ENCODE measurements around the gene TEX2. TPM values are rescaled to one million over a fixed set of nuclear protein-coding genes. Genes with fewer than 3 reads are reported as not detected.
A peak's percentile ranks its signal among the peaks of the same experiment; 100 is the strongest.

The TEX2 gene
- total RNA-seq, 1 experiment from 2014 or later: 27.9 TPM

GRCh38 chr17:64236827-64237403 is 26.1 kb downstream of the TEX2 start:
- peaks cover 11% of the 10 kb centered on the region; the same call in 1 of the 2 replicates for H3K79me2 ChIP-seq (ENCODE audit: low read depth)
- H4K20me1 ChIP-seq (ENCODE audit: insufficient read depth): no peaks in the 10 kb centered on the region; the same call in 1 of the 2 replicates
- TF ChIP-seq CTCF (conservative IDR thresholded peaks at IDR 0.05): peak; percentile 56; the same call in 1 of the 2 replicates
- no peak for TF ChIP-seq EZH2 (IDR thresholded peaks at IDR 0.05; ENCODE audit: low read depth)
- BruUV-seq (replicated peaks): no TSS peak
- DNase-seq: no peak
- H3F3A ChIP-seq (ENCODE audit: insufficient read depth, low read depth): no peaks in the 10 kb centered on the region
- H2AFZ ChIP-seq: no peak overlapping the region
- H3K9me2 ChIP-seq (ENCODE audit: insufficient read depth): no peaks in the 10 kb centered on the region
- H3K9me3 ChIP-seq (ENCODE audit: insufficient read depth, low read depth): no peaks in the 10 kb centered on the region
- intact Hi-C loops (cut with micrococcal nuclease; ENCODE audit: unreplicated experiment): no loop called here
- H3K36me3 ChIP-seq (ENCODE audit: low read depth): no peaks in the 10 kb centered on the region
- 0 out of 2 replicates have a peak, but pooled peaks cover 5% of the 10 kb centered on the region for H3K4me1 ChIP-seq (replicated peaks; ENCODE audit: insufficient read depth)
- no peak overlapping the region for H3K27ac ChIP-seq
- no peak overlapping the region for H3K4me3 ChIP-seq
- CTCF ChIA-PET: no interaction called here
- POLR2A ChIA-PET (ENCODE audit: unreplicated experiment): no interaction called here
- H3K27me3 ChIP-seq (ENCODE audit: insufficient read depth, low read depth): no peaks in the 10 kb centered on the region
- no peak overlapping the region for H3K4me2 ChIP-seq

GRCh38 chr17:64234961-64235360 is 28.1 kb downstream of the TEX2 start:
- intact Hi-C loops (cut with micrococcal nuclease; ENCODE audit: unreplicated experiment): no loop called here
- POLR2A ChIA-PET (ENCODE audit: unreplicated experiment): no interaction called here
- no peaks in the 10 kb centered on the region for H3K9me3 ChIP-seq (ENCODE audit: insufficient read depth, low read depth)
- H3K27me3 ChIP-seq (ENCODE audit: insufficient read depth, low read depth): no peaks in the 10 kb centered on the region
- no peak for TF ChIP-seq CTCF (conservative IDR thresholded peaks at IDR 0.05)
- TF ChIP-seq EZH2 (IDR thresholded peaks at IDR 0.05; ENCODE audit: low read depth): no peak
- H3K4me2 ChIP-seq: no peak overlapping the region
- no peaks in the 10 kb centered on the region for H3K36me3 ChIP-seq (ENCODE audit: low read depth)
- H3K4me1 ChIP-seq (replicated peaks; ENCODE audit: insufficient read depth): peaks cover 16% of the 10 kb centered on the region
- H3K27ac ChIP-seq: no peak overlapping the region
- H2AFZ ChIP-seq: no peak overlapping the region
- H3F3A ChIP-seq (ENCODE audit: insufficient read depth, low read depth): peaks cover 11% of the 10 kb centered on the region
- no peak for DNase-seq
- no peak overlapping the region for H3K4me3 ChIP-seq
- H3K9me2 ChIP-seq (ENCODE audit: insufficient read depth): no peaks in the 10 kb centered on the region
- no TSS peak for BruUV-seq (replicated peaks)
- peaks cover 11% of the 10 kb centered on the region; the same call in 1 of the 2 replicates for H3K79me2 ChIP-seq (ENCODE audit: low read depth)
- CTCF ChIA-PET: no interaction called here
- no peaks in the 10 kb centered on the region; the same call in 1 of the 2 replicates for H4K20me1 ChIP-seq (ENCODE audit: insufficient read depth)

- Histone ChIP-seq H3K9me2 (ENCODE audit: insufficient read depth) (no peaks in the 10 kb centered on the region), H3K27me3 (ENCODE audit: insufficient read depth, low read depth) (no peaks in the 10 kb centered on the region), H4K20me1 (ENCODE audit: insufficient read depth) (no peaks in the 10 kb centered on the region; the same call in 1 of the 2 replicates), H3K79me2 (ENCODE audit: low read depth) (peaks cover 23% of the 10 kb centered on the region; the same call in 1 of the 2 replicates), H3K27ac (no peak overlapping the region), H3K4me1 (replicated peaks; ENCODE audit: insufficient read depth) (peaks cover 18% of the 10 kb centered on the region), H3K4me3 (no peak overlapping the region), H3K4me2 (no peak overlapping the region), H3F3A (ENCODE audit: insufficient read depth, low read depth) (peaks cover 12% of the 10 kb centered on the region), H2AFZ (no peak overlapping the region), H3K9me3 (ENCODE audit: insufficient read depth, low read depth) (no peaks in the 10 kb centered on the region), H3K36me3 (ENCODE audit: low read depth) (no peaks in the 10 kb centered on the region)
- no peak for TF ChIP-seq CTCF (conservative IDR thresholded peaks at IDR 0.05)
- TF ChIP-seq EZH2 (IDR thresholded peaks at IDR 0.05; ENCODE audit: low read depth): no peak
- no TSS peak for BruUV-seq (replicated peaks)
- ChIA-PET CTCF (interaction anchor here (0.6 kb wide), 1 partner anchor 50 kb away, joined by 3 read pairs; no protein-coding TSS in a partner anchor), POLR2A (ENCODE audit: unreplicated experiment) (interaction anchor here (0.6 to 0.7 kb wide), 2 partner anchors 97 to 99 kb away, joined by 3 read pairs; no protein-coding TSS in a partner anchor)
- intact Hi-C loops (cut with micrococcal nuclease; ENCODE audit: unreplicated experiment): no loop called here
- DNase-seq: no peak
Observed at GRCh38 chr17:64232466-64233262, 30.4 kb downstream of the TEX2 start.

Measured in PC-9 (cell line).